ENCODE data around the gene AATK. TPM values are rescaled to one million over a fixed set of nuclear protein-coding genes. Genes with fewer than 3 reads are reported as not detected.
A peak's percentile ranks its signal among the peaks of the same experiment; 100 is the strongest.

Gene AATK
- total and polyA plus RNA-seq, 2 experiments from 2014 or later, result 1.1 to 5.0 TPM

DNA sequence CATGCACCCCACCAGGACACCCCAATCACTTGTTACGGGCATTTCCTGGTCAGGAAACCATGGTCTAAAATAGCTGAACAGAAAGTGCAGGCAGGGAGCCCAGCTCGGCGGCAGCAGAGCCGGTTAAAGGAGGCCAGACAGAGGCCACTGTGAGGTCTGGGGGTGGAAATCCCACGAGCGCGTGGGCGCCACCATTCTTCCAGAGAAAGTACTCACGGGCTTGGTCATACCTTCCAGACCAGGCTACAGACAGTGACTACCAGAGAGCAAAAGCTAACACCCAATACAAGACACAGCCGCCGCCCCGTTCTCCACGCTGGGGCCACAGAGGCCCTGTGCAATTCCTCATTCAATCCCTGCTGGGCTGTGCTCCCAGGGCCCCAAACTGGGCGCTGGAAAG lies 44.8 kb upstream of the AATK start:
- peaks cover 6% of the 10 kb centered on the region; the same call in 1 of the 2 replicates for H4K20me1 ChIP-seq (replicated peaks; ENCODE audit: insufficient read depth)
- no peak overlapping the region for H3K4me3 Mint-ChIP-seq
- peaks cover 23% of the 10 kb centered on the region for H3K79me2 ChIP-seq (replicated peaks; ENCODE audit: insufficient read depth)
- H3K27ac ChIP-seq (ENCODE audit: low read depth), result no peak overlapping the region
- peak overlapping the region; percentile 83; the same call in 1 of the 2 replicates for H3K27ac Mint-ChIP-seq
- H3K4me3 ChIP-seq, result no peak overlapping the region
- H3K9me3 Mint-ChIP-seq, result no peaks in the 10 kb centered on the region; the same call in 2 of the 3 replicates
- DNase-seq (ENCODE audit: low spot score) (peak; percentile 53), ATAC-seq (peak; percentile 80)
- no peaks in the 10 kb centered on the region for H3K27me3 ChIP-seq (ENCODE audit: insufficient read depth)
- no peaks in the 10 kb centered on the region; the same call in 1 of the 2 replicates for H3F3A ChIP-seq (replicated peaks; ENCODE audit: low read depth)
- H3K4me1 Mint-ChIP-seq, result no peaks in the 10 kb centered on the region
- H3K27me3 Mint-ChIP-seq (ENCODE audit: insufficient read depth, low read depth, poor library complexity), result peaks cover 5% of the 10 kb centered on the region
- H3K4me2 ChIP-seq, result no peak overlapping the region
- no peaks in the 10 kb centered on the region for H3K36me3 ChIP-seq (ENCODE audit: insufficient read depth)
- no peak overlapping the region for H2AFZ ChIP-seq
- no peaks in the 10 kb centered on the region; the same call in 2 of the 3 replicates for H3K36me3 Mint-ChIP-seq (ENCODE audit: low read depth)
- H3K4me1 ChIP-seq (ENCODE audit: insufficient read depth), result no peaks in the 10 kb centered on the region
- H3K9me2 ChIP-seq (ENCODE audit: insufficient read depth), result no peaks in the 10 kb centered on the region
- no peak for TF ChIP-seq EZH2phosphoT487 (IDR thresholded peaks at IDR 0.05; ENCODE audit: unreplicated experiment)
- no peak for TF ChIP-seq NANOG (IDR thresholded peaks at IDR 0.05; ENCODE audit: borderline replicate concordance)
- TF ChIP-seq CTCF (conservative IDR thresholded peaks at IDR 0.05; ENCODE audit: low read depth in 2 of 2), result peak; percentile 18 to 44; a peak in 2 of 4 replicates

- H3K4me2 ChIP-seq, result no peak overlapping the region
- H3K27ac ChIP-seq (ENCODE audit: low read depth), result no peak overlapping the region
- peaks cover 6% of the 10 kb centered on the region; the same call in 1 of the 2 replicates for H4K20me1 ChIP-seq (replicated peaks; ENCODE audit: insufficient read depth)
- no peaks in the 10 kb centered on the region for H3K27me3 ChIP-seq (ENCODE audit: insufficient read depth)
- Mint-ChIP-seq H3K4me1 (no peaks in the 10 kb centered on the region), H3K27ac (no peak overlapping the region), H3K4me3 (no peak overlapping the region), H3K27me3 (ENCODE audit: insufficient read depth, low read depth, poor library complexity) (peaks cover 5% of the 10 kb centered on the region), H3K9me3 (no peaks in the 10 kb centered on the region; the same call in 2 of the 3 replicates), H3K36me3 (ENCODE audit: low read depth) (no peaks in the 10 kb centered on the region; the same call in 2 of the 3 replicates)
- H3K36me3 ChIP-seq (ENCODE audit: insufficient read depth), result no peaks in the 10 kb centered on the region
- DNase-seq (ENCODE audit: low spot score) (no peak), ATAC-seq (no peak)
- peaks cover 19% of the 10 kb centered on the region for H3K79me2 ChIP-seq (replicated peaks; ENCODE audit: insufficient read depth)
- TF ChIP-seq EZH2 (IDR thresholded peaks at IDR 0.05; ENCODE audit: low read depth, unreplicated experiment), result no peak
- TF ChIP-seq, protein P1, sequence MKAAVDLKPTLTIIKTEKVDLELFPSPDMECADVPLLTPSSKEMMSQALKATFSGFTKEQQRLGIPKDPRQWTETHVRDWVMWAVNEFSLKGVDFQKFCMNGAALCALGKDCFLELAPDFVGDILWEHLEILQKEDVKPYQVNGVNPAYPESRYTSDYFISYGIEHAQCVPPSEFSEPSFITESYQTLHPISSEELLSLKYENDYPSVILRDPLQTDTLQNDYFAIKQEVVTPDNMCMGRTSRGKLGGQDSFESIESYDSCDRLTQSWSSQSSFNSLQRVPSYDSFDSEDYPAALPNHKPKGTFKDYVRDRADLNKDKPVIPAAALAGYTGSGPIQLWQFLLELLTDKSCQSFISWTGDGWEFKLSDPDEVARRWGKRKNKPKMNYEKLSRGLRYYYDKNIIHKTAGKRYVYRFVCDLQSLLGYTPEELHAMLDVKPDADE (IDR thresholded peaks at IDR 0.05), result no peak
- TF ChIP-seq ZNF114 (CRISPR knock-in tag; IDR thresholded peaks at IDR 0.05), result no peak
- TF ChIP-seq CTCF (conservative IDR thresholded peaks at IDR 0.05; ENCODE audit: low read depth in 2 of 2), result no peak
- no peak for TF ChIP-seq JUNB (IDR thresholded peaks at IDR 0.05; ENCODE audit: unreplicated experiment)
- TF ChIP-seq POLR2AphosphoS5 (IDR thresholded peaks at IDR 0.05; ENCODE audit: low read depth), result no peak
- no peak for TF ChIP-seq CREB1 (CRISPR knock-in tag; IDR thresholded peaks at IDR 0.05; ENCODE audit: low read depth)
- TF ChIP-seq STAT1 (IDR thresholded peaks at IDR 0.05; ENCODE audit: unreplicated experiment), result no peak
- no peak for TF ChIP-seq NANOG (IDR thresholded peaks at IDR 0.05; ENCODE audit: borderline replicate concordance)
- no peak for TF ChIP-seq EZH2phosphoT487 (IDR thresholded peaks at IDR 0.05; ENCODE audit: unreplicated experiment)
- no peak for TF ChIP-seq ZNF331 (CRISPR knock-in tag; IDR thresholded peaks at IDR 0.05; ENCODE audit: low read depth)
- H3K4me3 ChIP-seq, result no peak overlapping the region
- no peaks in the 10 kb centered on the region for H3K9me2 ChIP-seq (ENCODE audit: insufficient read depth)
- H2AFZ ChIP-seq, result no peak overlapping the region
- no peaks in the 10 kb centered on the region; the same call in 1 of the 2 replicates for H3F3A ChIP-seq (replicated peaks; ENCODE audit: low read depth)
- H3K4me1 ChIP-seq (ENCODE audit: insufficient read depth), result no peaks in the 10 kb centered on the region
Observed at GRCh38 chr17:81210466-81210865, 44.4 kb upstream of the AATK start.

Data from GM23338 (cell line).